ENCODE data around the gene TTC28. TPM values are rescaled to one million over a fixed set of nuclear protein-coding genes. Genes with fewer than 3 reads are reported as not detected.
"Not testable (repeated sequence)": the region's sequence is repeated elsewhere in the genome, so short reads cannot be mapped to it uniquely, and the experiment has no call there.

The TTC28 gene
- total RNA-seq, 4 donors from 2014 or later: 49.8 to 99.7 (median 79.7) TPM

DNA sequence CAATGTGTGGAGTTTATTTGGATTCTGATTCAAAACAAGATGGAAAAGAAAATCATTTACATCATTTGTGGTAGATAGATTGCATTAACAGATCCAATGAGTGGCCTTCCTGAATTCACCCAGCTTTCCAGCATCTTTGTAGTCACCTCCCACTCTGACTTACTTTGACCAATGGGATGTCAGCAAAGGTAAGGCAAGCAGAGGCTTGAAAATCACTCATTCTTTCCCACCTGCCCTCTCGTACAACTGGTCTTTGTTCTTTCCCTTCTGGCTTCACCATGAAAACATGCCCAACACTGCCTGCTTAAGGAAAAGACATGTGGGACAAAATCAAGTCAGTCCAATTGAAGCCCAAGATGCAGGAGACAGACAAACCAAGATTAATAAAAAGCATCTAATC, 202.1 kb downstream of the TTC28 start:
- TF ChIP-seq POLR2A (IDR thresholded peaks at IDR 0.05): no peak
- TF ChIP-seq, protein P1, sequence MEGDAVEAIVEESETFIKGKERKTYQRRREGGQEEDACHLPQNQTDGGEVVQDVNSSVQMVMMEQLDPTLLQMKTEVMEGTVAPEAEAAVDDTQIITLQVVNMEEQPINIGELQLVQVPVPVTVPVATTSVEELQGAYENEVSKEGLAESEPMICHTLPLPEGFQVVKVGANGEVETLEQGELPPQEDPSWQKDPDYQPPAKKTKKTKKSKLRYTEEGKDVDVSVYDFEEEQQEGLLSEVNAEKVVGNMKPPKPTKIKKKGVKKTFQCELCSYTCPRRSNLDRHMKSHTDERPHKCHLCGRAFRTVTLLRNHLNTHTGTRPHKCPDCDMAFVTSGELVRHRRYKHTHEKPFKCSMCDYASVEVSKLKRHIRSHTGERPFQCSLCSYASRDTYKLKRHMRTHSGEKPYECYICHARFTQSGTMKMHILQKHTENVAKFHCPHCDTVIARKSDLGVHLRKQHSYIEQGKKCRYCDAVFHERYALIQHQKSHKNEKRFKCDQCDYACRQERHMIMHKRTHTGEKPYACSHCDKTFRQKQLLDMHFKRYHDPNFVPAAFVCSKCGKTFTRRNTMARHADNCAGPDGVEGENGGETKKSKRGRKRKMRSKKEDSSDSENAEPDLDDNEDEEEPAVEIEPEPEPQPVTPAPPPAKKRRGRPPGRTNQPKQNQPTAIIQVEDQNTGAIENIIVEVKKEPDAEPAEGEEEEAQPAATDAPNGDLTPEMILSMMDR (IDR thresholded peaks at IDR 0.05): no peak
- intact Hi-C loops (cut with DNase I): no loop called here
- DNase-seq: no peak
- Histone ChIP-seq H3K27ac (no peak overlapping the region), H3K36me3 (no peaks in the 10 kb centered on the region), H3K4me3 (replicated peaks in 1 of 3) (no peak overlapping the region), H3K9me3 (no peaks in the 10 kb centered on the region), H3K27me3 (no peaks in the 10 kb centered on the region), H3K4me1 (no peaks in the 10 kb centered on the region)
- 91 to 92% methylated on average over 1 of the region's 1 CpG for WGBS, 2 donors

DNA sequence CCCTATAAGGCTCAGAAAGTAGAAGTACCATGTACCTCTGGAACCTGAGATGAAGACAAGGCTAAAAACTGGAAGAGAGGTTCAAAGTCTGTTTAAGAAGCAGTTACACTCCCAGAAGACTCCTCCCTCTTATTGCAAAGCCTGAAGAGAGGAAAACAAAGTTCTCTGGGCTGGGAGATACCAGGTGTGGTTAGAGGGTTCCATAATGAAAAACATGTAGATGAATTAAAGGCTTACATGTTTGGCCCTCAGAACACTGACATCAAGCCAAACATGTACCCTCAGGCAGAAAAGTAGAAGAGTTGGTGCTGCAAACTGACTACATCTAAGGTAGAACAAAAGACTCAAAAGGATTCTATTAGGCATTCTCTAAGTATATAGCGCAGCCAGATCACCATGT, 205.3 kb downstream of the TTC28 start:
- intact Hi-C loops (cut with DNase I): no loop called here
- WGBS, 2 donors: 93 to 97% methylated on average over 1 of the region's 1 CpG

DNA sequence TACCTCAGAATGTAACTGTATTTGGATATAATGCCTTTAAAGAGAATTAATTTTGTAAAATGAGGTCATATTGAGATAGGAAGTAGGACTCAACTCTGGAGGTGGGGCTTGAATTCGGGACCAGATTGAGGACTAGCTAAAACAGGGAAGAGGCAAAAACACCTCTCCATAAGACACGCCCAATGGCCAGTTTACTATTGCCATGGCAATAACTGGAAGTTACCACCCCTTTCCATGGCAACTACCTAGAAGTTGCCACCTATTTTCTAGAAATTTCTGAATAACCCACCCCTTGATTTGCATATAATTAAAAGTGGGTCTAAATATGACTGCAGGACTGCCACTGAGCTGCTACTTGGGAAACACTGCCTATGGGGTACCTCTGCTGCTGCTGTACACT, 206.4 kb downstream of the TTC28 start:
- WGBS, 2 donors: 78 to 94% methylated on average over 2 of the region's 2 CpGs
- intact Hi-C loops (cut with DNase I): no loop called here
- no peak for TF ChIP-seq POLR2A (IDR thresholded peaks at IDR 0.05)
- TF ChIP-seq, protein P1 (IDR thresholded peaks at IDR 0.05): no peak

More for the DNA sequence above, 205.3 kb downstream of the TTC28 start:
- Histone ChIP-seq H3K27ac (no peak overlapping the region), H3K4me3 (replicated peaks in 1 of 3) (no peak overlapping the region), H3K36me3 (no peaks in the 10 kb centered on the region), H3K27me3 (no peaks in the 10 kb centered on the region), H3K4me1 (no peaks in the 10 kb centered on the region), H3K9me3 (no peaks in the 10 kb centered on the region)
- DNase-seq: no peak
- TF ChIP-seq POLR2A (IDR thresholded peaks at IDR 0.05): no peak
- TF ChIP-seq, protein P1 (IDR thresholded peaks at IDR 0.05): no peak

DNA sequence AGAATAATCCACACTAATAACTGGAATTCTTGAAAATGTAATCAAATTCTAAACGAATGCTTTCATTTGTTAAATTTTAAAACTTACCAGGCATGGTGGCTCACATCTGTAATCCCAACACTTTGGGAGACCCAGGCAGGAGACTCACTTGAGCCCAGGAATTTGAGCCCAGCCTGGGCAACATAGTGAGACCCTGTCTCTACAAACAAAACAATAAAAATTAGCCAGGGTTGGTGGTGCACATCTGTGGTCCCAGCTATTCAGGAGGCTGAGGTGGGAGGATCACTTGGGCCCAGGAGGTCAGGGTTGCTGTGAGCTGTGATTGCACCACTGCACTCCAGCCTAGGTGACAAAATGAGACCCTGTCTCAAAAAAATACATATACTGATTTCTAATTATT, 212.6 kb downstream of the TTC28 start:
- H3K4me3 ChIP-seq (replicated peaks in 1 of 3); DNase-seq; intact Hi-C loops (cut with DNase I); H3K4me1 ChIP-seq; H3K36me3 ChIP-seq; H3K9me3 ChIP-seq; H3K27me3 ChIP-seq; H3K27ac ChIP-seq: not testable (repeated sequence)
- 89 to 96% methylated on average over 1 of the region's 1 CpG for WGBS, 2 donors

More for the DNA sequence above, 206.4 kb downstream of the TTC28 start:
- no peak overlapping the region for H3K4me3 ChIP-seq (replicated peaks in 1 of 3)
- no peaks in the 10 kb centered on the region for H3K4me1 ChIP-seq
- no peaks in the 10 kb centered on the region for H3K36me3 ChIP-seq
- no peaks in the 10 kb centered on the region for H3K9me3 ChIP-seq
- DNase-seq: no peak
- no peak overlapping the region for H3K27ac ChIP-seq
- H3K27me3 ChIP-seq: no peaks in the 10 kb centered on the region

DNA sequence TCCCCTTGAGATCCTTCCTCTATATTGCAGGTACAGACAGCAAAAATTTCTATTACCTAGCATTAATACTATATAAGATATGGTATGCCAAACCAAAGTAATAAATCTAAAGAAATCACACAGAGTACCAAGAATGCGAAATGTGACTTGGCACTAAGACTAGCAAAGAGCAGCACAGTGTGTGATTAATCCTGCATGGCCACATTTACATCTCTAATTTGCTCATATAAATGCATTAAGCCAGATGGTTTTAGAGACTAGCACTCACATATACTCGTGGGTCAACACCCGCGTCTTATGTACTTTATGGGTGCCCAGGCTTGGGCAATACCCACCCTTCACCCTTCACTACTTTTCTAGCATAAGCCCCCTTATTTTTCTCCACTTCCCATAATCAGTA, 213.2 kb downstream of the TTC28 start:
- Histone ChIP-seq H3K4me3 (replicated peaks in 1 of 3) (no peak overlapping the region), H3K27ac (no peak overlapping the region), H3K36me3 (no peaks in the 10 kb centered on the region), H3K27me3 (no peaks in the 10 kb centered on the region), H3K9me3 (no peaks in the 10 kb centered on the region), H3K4me1 (no peaks in the 10 kb centered on the region)
- 93 to 95% methylated on average over 4 of the region's 4 CpGs for WGBS, 2 donors
- no peak for DNase-seq
- intact Hi-C loops (cut with DNase I): no loop called here
- TF ChIP-seq POLR2A (IDR thresholded peaks at IDR 0.05): no peak
- TF ChIP-seq, protein P1 (IDR thresholded peaks at IDR 0.05): no peak

DNA sequence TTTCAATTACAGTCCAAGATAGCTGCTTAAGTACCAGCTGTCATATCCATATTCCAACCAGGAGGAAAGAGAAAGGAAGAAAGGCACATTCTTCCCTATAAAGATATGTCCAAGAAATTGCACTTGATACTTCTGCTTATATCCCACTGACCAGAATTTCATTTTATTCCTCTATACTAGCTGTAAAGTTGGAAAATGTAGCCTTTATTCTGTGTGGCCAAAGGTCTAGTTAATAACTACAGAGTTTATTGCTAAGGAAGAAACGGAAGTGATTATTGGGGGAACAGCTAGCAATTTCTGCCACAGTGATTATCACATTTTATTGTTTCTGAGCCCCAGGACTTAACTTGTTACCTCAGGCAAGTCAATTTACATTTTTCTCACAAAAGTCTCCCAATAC, 213.8 kb downstream of the TTC28 start:
- Histone ChIP-seq H3K9me3 (no peaks in the 10 kb centered on the region), H3K36me3 (no peaks in the 10 kb centered on the region), H3K27ac (no peak overlapping the region), H3K27me3 (no peaks in the 10 kb centered on the region), H3K4me3 (replicated peaks in 1 of 3) (no peak overlapping the region), H3K4me1 (no peaks in the 10 kb centered on the region)
- 89 to 100% methylated on average over 1 of the region's 1 CpG for WGBS, 2 donors
- DNase-seq: no peak
- TF ChIP-seq POLR2A (IDR thresholded peaks at IDR 0.05): no peak
- TF ChIP-seq, protein P1 (IDR thresholded peaks at IDR 0.05): no peak
- intact Hi-C loops (cut with DNase I): no loop called here

Data from thyroid gland (tissue), 4 donors.